ENCODE results near the gene PARD6G. TPM values are rescaled to one million over a fixed set of nuclear protein-coding genes. Genes with fewer than 3 reads are reported as not detected.

Gene PARD6G
- total and polyA plus RNA-seq, 2 experiments from 2014 or later, result 8.2 to 11.8 TPM

DNA sequence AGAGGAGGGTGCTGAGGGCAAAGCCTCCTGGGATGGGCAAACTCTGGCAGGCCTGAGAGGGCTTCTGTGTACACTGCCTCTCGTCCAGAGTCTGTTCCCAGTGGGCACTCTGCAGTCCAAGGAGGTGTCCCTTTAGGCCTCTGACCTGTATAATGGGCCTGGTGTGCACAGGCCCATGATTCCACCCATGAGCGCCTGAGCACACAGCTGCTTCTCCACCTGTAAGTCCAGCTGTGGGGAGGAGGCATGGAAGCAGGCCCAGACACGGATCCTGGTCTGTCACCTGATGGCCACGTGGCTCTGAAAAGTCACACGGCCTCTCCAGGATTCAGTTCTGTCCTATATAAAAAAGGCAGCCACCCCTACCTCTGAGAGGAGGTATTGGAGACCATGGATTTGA, 57.0 kb downstream of the PARD6G start:
- TF ChIP-seq CTCF (IDR thresholded peaks at IDR 0.05; ENCODE audit: poor library complexity), result no peak
- TF ChIP-seq EZH2phosphoT487 (IDR thresholded peaks at IDR 0.05; ENCODE audit: low read depth, severe bottlenecking, unreplicated experiment), result no peak
- TF ChIP-seq EZH2 (IDR thresholded peaks at IDR 0.05; ENCODE audit: borderline replicate concordance), result no peak
- Histone ChIP-seq H4K20me1 (ENCODE audit: insufficient read depth, poor library complexity, severe bottlenecking) (no peaks in the 10 kb centered on the region), H3K36me3 (replicated peaks; ENCODE audit: insufficient read depth, low read depth) (no peaks in the 10 kb centered on the region), H3K9me3 (ENCODE audit: low read depth) (no peaks in the 10 kb centered on the region), H3K27me3 (no peaks in the 10 kb centered on the region), H2AFZ (no peak overlapping the region), H3K4me3 (no peak overlapping the region), H3K4me1 (ENCODE audit: insufficient read depth) (no peaks in the 10 kb centered on the region), H3K4me2 (no peak overlapping the region), H3K9me2 (replicated peaks; ENCODE audit: insufficient read depth) (no peaks in the 10 kb centered on the region), H3K27ac (no peak overlapping the region), H3K79me2 (no peaks in the 10 kb centered on the region)
- WGBS (ENCODE audit: low lambda C conversion rate, missing lambda C conversion rate), result 92% methylated on average over 5 of the region's 5 CpGs
- DNase-seq (ENCODE audit: low spot score), result no peak

GRCh38 chr18:80189531-80189865, 57.8 kb downstream of the PARD6G start:
- no peak for DNase-seq (ENCODE audit: low spot score)
- H4K20me1 ChIP-seq (ENCODE audit: insufficient read depth, poor library complexity, severe bottlenecking), result no peaks in the 10 kb centered on the region
- H2AFZ ChIP-seq, result no peak overlapping the region
- H3K27me3 ChIP-seq, result no peaks in the 10 kb centered on the region
- TF ChIP-seq EZH2 (IDR thresholded peaks at IDR 0.05; ENCODE audit: borderline replicate concordance) (no peak), CTCF (IDR thresholded peaks at IDR 0.05; ENCODE audit: poor library complexity) (no peak), EZH2phosphoT487 (IDR thresholded peaks at IDR 0.05; ENCODE audit: low read depth, severe bottlenecking, unreplicated experiment) (no peak)
- no peaks in the 10 kb centered on the region for H3K36me3 ChIP-seq (replicated peaks; ENCODE audit: insufficient read depth, low read depth)
- no peaks in the 10 kb centered on the region for H3K9me3 ChIP-seq (ENCODE audit: low read depth)
- H3K79me2 ChIP-seq, result no peaks in the 10 kb centered on the region
- H3K9me2 ChIP-seq (replicated peaks; ENCODE audit: insufficient read depth), result no peaks in the 10 kb centered on the region
- H3K27ac ChIP-seq, result no peak overlapping the region
- no peaks in the 10 kb centered on the region for H3K4me1 ChIP-seq (ENCODE audit: insufficient read depth)
- 93% methylated on average over 10 of the region's 10 CpGs for WGBS (ENCODE audit: low lambda C conversion rate, missing lambda C conversion rate)
- H3K4me2 ChIP-seq, result no peak overlapping the region
- no peak overlapping the region for H3K4me3 ChIP-seq

GRCh38 chr18:80188643-80189530, 58.4 kb downstream of the PARD6G start:
- H3K4me2 ChIP-seq, result no peak overlapping the region
- H3K9me2 ChIP-seq (replicated peaks; ENCODE audit: insufficient read depth), result no peaks in the 10 kb centered on the region
- WGBS (ENCODE audit: low lambda C conversion rate, missing lambda C conversion rate), result 93% methylated on average over 20 of the region's 20 CpGs
- H4K20me1 ChIP-seq (ENCODE audit: insufficient read depth, poor library complexity, severe bottlenecking), result no peaks in the 10 kb centered on the region
- no peak overlapping the region for H3K4me3 ChIP-seq
- H2AFZ ChIP-seq, result no peak overlapping the region
- H3K4me1 ChIP-seq (ENCODE audit: insufficient read depth), result no peaks in the 10 kb centered on the region
- H3K36me3 ChIP-seq (replicated peaks; ENCODE audit: insufficient read depth, low read depth), result no peaks in the 10 kb centered on the region
- H3K27me3 ChIP-seq, result no peaks in the 10 kb centered on the region
- no peak overlapping the region for H3K27ac ChIP-seq
- no peaks in the 10 kb centered on the region for H3K9me3 ChIP-seq (ENCODE audit: low read depth)
- no peaks in the 10 kb centered on the region for H3K79me2 ChIP-seq
- DNase-seq (ENCODE audit: low spot score), result no peak
- TF ChIP-seq EZH2 (IDR thresholded peaks at IDR 0.05; ENCODE audit: borderline replicate concordance) (no peak), EZH2phosphoT487 (IDR thresholded peaks at IDR 0.05; ENCODE audit: low read depth, severe bottlenecking, unreplicated experiment) (no peak), CTCF (IDR thresholded peaks at IDR 0.05; ENCODE audit: poor library complexity) (no peak)
